IPS DF 6.9 (cell line): ENCODE measurements around the gene TWIST2.

ENCODE experiments used
- DNase-seq: peaks from one replicate; pipeline ENCODE4 v3.0.0-alpha.2; 2013; ENCODE audit warnings: low read depth, low spot score
- H3K27ac ChIP-seq: one replicate; pipeline ENCODE4 v1.5.1; 2013; ENCODE audit warnings: low read length, control low read depth
- H3K27me3 ChIP-seq: 2 replicates; pipeline ENCODE4 v1.6.1; 2013; ENCODE audit warnings: mild to moderate bottlenecking, low read length; ENCODE audit not compliant: control insufficient read depth, insufficient read depth
- H3K36me3 ChIP-seq: 2 replicates; pipeline ENCODE4 v1.6.1; 2013; ENCODE audit warnings: low read length; ENCODE audit not compliant: control insufficient read depth, insufficient read depth
- H3K4me1 ChIP-seq: 2 replicates; pipeline ENCODE4 v1.6.1; 2013; ENCODE audit warnings: low read length; ENCODE audit not compliant: control insufficient read depth, insufficient read depth
- H3K4me3 ChIP-seq: 2 replicates; pipeline ENCODE4 v1.5.1; 2013; ENCODE audit warnings: mild to moderate bottlenecking, low read length
- H3K9me3 ChIP-seq: 2 replicates; pipeline ENCODE4 v1.6.1; 2013; ENCODE audit warnings: low read length, inconsistent platforms; ENCODE audit not compliant: control insufficient read depth, insufficient read depth
- WGBS: extraction: QIAGEN DNeasy Blood & Tissue Kit; methylation state at CpG from one replicate; pipeline ENCODE4 v1.1.7; 2013; ENCODE audit warnings: mixed read lengths, missing lambda C conversion rate; ENCODE audit not compliant: insufficient read length, insufficient coverage; 5-methylcytosine and 5-hydroxymethylcytosine counted together

The TWIST2 gene

GRCh38 chr2:238911376-238912227 lies 63.7 kb downstream of the TWIST2 start:
- H3K27me3 ChIP-seq = no peaks in the 10 kb centered on the region
- DNase-seq = no peak
- H3K4me1 ChIP-seq = no peaks in the 10 kb centered on the region
- no peak overlapping the region for H3K27ac ChIP-seq
- no CpG with 5 or more reads among the region's 21 CpGs for WGBS
- H3K36me3 ChIP-seq = no peaks in the 10 kb centered on the region
- no peak overlapping the region for H3K4me3 ChIP-seq
- peaks cover 37% of the 10 kb centered on the region for H3K9me3 ChIP-seq

- WGBS = no CpG with 5 or more reads among the region's 26 CpGs
- Histone ChIP-seq H3K4me3 (no peak overlapping the region), H3K36me3 (no peaks in the 10 kb centered on the region), H3K27me3 (no peaks in the 10 kb centered on the region), H3K27ac (no peak overlapping the region), H3K4me1 (no peaks in the 10 kb centered on the region), H3K9me3 (peaks cover 37% of the 10 kb centered on the region)
- DNase-seq = no peak
Measured at GRCh38 chr2:238912228-238912915, 64.5 kb downstream of the TWIST2 start.

- no peaks in the 10 kb centered on the region for H3K27me3 ChIP-seq
- DNase-seq = no peak
- no peak overlapping the region; the same call in 1 of the 2 replicates for H3K4me3 ChIP-seq
Measured at GRCh38 chr2:238912916-238913875, 65.3 kb downstream of the TWIST2 start.

GRCh38 chr2:238913931-238914647 lies 66.2 kb downstream of the TWIST2 start:
- no peaks in the 10 kb centered on the region for H3K4me1 ChIP-seq
- H3K4me3 ChIP-seq = no peak overlapping the region
- no peak overlapping the region for H3K27ac ChIP-seq
- no peaks in the 10 kb centered on the region for H3K36me3 ChIP-seq
- H3K27me3 ChIP-seq = no peaks in the 10 kb centered on the region
- no peak for DNase-seq
- no CpG with 5 or more reads among the region's 22 CpGs for WGBS
- peaks cover 31% of the 10 kb centered on the region for H3K9me3 ChIP-seq

More at GRCh38 chr2:238912916-238913875, 65.3 kb downstream of the TWIST2 start:
- no peaks in the 10 kb centered on the region for H3K36me3 ChIP-seq
- peaks cover 34% of the 10 kb centered on the region for H3K9me3 ChIP-seq
- WGBS = no CpG with 5 or more reads among the region's 20 CpGs
- H3K27ac ChIP-seq = no peak overlapping the region
- H3K4me1 ChIP-seq = no peaks in the 10 kb centered on the region

GRCh38 chr2:238914648-238915015 lies 66.7 kb downstream of the TWIST2 start:
- Histone ChIP-seq H3K4me1 (no peaks in the 10 kb centered on the region), H3K9me3 (peaks cover 29% of the 10 kb centered on the region), H3K4me3 (no peak overlapping the region), H3K27ac (no peak overlapping the region), H3K27me3 (no peaks in the 10 kb centered on the region), H3K36me3 (no peaks in the 10 kb centered on the region)
- WGBS = no CpG with 5 or more reads among the region's 11 CpGs
- no peak for DNase-seq

- H3K36me3 ChIP-seq = no peaks in the 10 kb centered on the region
- H3K4me3 ChIP-seq = no peak overlapping the region
- H3K27ac ChIP-seq = no peak overlapping the region
- DNase-seq = no peak
- H3K27me3 ChIP-seq = no peaks in the 10 kb centered on the region
- no peaks in the 10 kb centered on the region for H3K4me1 ChIP-seq
- WGBS = no CpG with 5 or more reads among the region's 9 CpGs
- H3K9me3 ChIP-seq = peaks cover 30% of the 10 kb centered on the region
Measured at GRCh38 chr2:238915196-238915595, 67.3 kb downstream of the TWIST2 start.

- Histone ChIP-seq H3K27me3 (no peaks in the 10 kb centered on the region), H3K27ac (no peak overlapping the region), H3K36me3 (no peaks in the 10 kb centered on the region), H3K4me3 (no peak overlapping the region), H3K9me3 (peaks cover 32% of the 10 kb centered on the region), H3K4me1 (no peaks in the 10 kb centered on the region)
- DNase-seq = no peak
- WGBS = no CpG with 5 or more reads among the region's 5 CpGs
Measured at GRCh38 chr2:238915596-238915995, 67.7 kb downstream of the TWIST2 start.

GRCh38 chr2:238916176-238916874 lies 68.4 kb downstream of the TWIST2 start:
- no peak overlapping the region for H3K27ac ChIP-seq
- no peak overlapping the region for H3K4me3 ChIP-seq
- H3K9me3 ChIP-seq = peaks cover 30% of the 10 kb centered on the region
- no peaks in the 10 kb centered on the region for H3K36me3 ChIP-seq
- H3K27me3 ChIP-seq = no peaks in the 10 kb centered on the region
- no peak for DNase-seq
- H3K4me1 ChIP-seq = no peaks in the 10 kb centered on the region
- WGBS = no CpG with 5 or more reads among the region's 16 CpGs

- Histone ChIP-seq H3K9me3 (peaks cover 28% of the 10 kb centered on the region), H3K27me3 (no peaks in the 10 kb centered on the region), H3K27ac (no peak overlapping the region), H3K4me1 (no peaks in the 10 kb centered on the region), H3K36me3 (no peaks in the 10 kb centered on the region), H3K4me3 (no peak overlapping the region)
- no peak for DNase-seq
- WGBS = no CpG with 5 or more reads among the region's 14 CpGs
Measured at GRCh38 chr2:238916875-238917590, 69.1 kb downstream of the TWIST2 start.
